Tibial nerve (tissue), 3 donors: Measurements from ENCODE around the gene IL1R2.

Source experiments
- POLR2A ChIP-seq, 2 donors: fragments of 450-650 bp; IDR thresholded peaks; one replicate each; pipeline ENCODE4 v1.6.1; 2017; ENCODE audit warnings: antibody characterized with exemption in 2 of 2, mild to moderate bottlenecking in 2 of 2, moderate library complexity in 2 of 2
- TF ChIP-seq, protein P1 (sequence below), 5 experiments: fragments of 200-600 bp in 3 of 5; fragments of 450-650 bp in 2 of 5; sonication (generic) in 3 of 5; IDR thresholded peaks; one replicate each; pipeline ENCODE4 v1.5.1; 2016 to 2019; ENCODE audit warnings: antibody characterized with exemption in 5 of 5, mild to moderate bottlenecking in 3 of 5, moderate library complexity in 2 of 5

- TF ChIP-seq, protein P1, sequence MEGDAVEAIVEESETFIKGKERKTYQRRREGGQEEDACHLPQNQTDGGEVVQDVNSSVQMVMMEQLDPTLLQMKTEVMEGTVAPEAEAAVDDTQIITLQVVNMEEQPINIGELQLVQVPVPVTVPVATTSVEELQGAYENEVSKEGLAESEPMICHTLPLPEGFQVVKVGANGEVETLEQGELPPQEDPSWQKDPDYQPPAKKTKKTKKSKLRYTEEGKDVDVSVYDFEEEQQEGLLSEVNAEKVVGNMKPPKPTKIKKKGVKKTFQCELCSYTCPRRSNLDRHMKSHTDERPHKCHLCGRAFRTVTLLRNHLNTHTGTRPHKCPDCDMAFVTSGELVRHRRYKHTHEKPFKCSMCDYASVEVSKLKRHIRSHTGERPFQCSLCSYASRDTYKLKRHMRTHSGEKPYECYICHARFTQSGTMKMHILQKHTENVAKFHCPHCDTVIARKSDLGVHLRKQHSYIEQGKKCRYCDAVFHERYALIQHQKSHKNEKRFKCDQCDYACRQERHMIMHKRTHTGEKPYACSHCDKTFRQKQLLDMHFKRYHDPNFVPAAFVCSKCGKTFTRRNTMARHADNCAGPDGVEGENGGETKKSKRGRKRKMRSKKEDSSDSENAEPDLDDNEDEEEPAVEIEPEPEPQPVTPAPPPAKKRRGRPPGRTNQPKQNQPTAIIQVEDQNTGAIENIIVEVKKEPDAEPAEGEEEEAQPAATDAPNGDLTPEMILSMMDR (IDR thresholded peaks at IDR 0.05), result no peak
- TF ChIP-seq POLR2A (IDR thresholded peaks at IDR 0.05), result no peak
These were observed 2.0 kb downstream of the IL1R2 start for GRCh38 chr2:101993772-101994171.
